NB4 (cell line): ENCODE measurements around the gene CHRFAM7A.
"Not testable (repeated sequence)": the region's sequence is repeated elsewhere in the genome, so short reads cannot be mapped to it uniquely, and the experiment has no call there.

Experiments
- CTCF ChIP-seq: IDR thresholded peaks from one replicate; pipeline ENCODE4 v1.5.1; 2012; ENCODE audit warnings: low read depth, low read length
- MAX ChIP-seq: IDR thresholded peaks from 2 replicates; pipeline ENCODE4 v1.6.1; 2011; ENCODE audit warnings: low read depth, low read length
- MYC ChIP-seq: IDR thresholded peaks from 2 replicates; pipeline ENCODE4 v1.6.1; 2011; ENCODE audit warnings: low read depth, low read length
- POLR2A ChIP-seq: IDR thresholded peaks from 2 replicates; pipeline ENCODE4 v1.6.1; 2011; ENCODE audit warnings: mild to moderate bottlenecking; ENCODE audit not compliant: insufficient read length; ENCODE audit errors: extremely low read depth

- not testable (repeated sequence) for TF ChIP-seq CTCF, MAX, POLR2A, MYC
These were observed 16.3 kb downstream of the CHRFAM7A start for GRCh38 chr15:30377082-30377413.
